Measurements from ENCODE around the gene RENBP. TPM values are rescaled to one million over a fixed set of nuclear protein-coding genes. Genes with fewer than 3 reads are reported as not detected.
A peak's percentile ranks its signal among the peaks of the same experiment; 100 is the strongest.

Gene RENBP
- total and polyA plus RNA-seq, 8 donors = 0.43 to 7.5 (median 2.4) TPM

DNA sequence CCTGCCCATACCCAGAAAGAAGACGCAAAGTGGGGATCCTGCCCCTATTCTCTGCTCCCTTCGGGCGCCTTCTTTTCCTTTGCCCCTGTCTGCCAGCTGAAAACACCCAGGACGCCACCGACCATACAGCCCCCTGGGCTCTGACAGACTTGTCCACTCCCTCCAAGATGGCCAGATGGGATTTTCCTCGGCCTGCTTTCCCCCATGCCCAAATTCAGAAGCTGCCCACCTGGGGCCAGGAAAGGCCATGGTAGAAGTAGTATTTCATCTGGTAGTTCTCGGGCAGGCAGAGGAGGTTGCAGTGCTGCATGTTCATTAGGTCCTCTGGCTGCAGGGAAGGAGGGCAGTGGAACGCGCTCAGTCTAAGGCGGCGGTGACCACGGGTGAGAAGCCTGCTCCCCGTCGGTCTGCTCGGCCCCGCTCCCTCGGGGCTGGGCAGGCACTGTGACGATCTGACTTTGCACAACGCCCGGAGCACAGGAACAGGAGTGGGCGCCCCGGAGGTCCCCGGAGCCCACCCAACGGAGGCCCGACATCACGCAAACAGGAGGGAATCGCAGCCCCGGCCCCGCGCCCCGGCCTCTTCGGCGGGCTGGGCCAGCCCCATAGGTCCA lies 10.2 kb downstream of the RENBP start:
- H3K27me3 ChIP-seq = no peaks in the 10 kb centered on the region
- peak in 3 of 4 donors; percentile 7 to 24 (median 10) for ATAC-seq
- peak overlapping the region; percentile 57 to 77 (median 68) for H3K4me3 ChIP-seq
- H3K36me3 ChIP-seq = no peaks in the 10 kb centered on the region
- intact Hi-C loops (cut with DNase I) = loop anchor here in 1 of 3 donors (10.0 kb wide), 1 partner anchor 59 kb away; no protein-coding TSS in a partner anchor
- no peaks in the 10 kb centered on the region for H3K9me3 ChIP-seq
- peaks cover 0 to 1% (median 1%) of the 10 kb centered on the region in 3 donors for H3K4me1 ChIP-seq
- 3 to 11% methylated on average over 24 to 33 of the region's 33 CpGs for WGBS, 2 donors
- FAIRE-seq = no peak
- no peak overlapping the region for H3K27ac ChIP-seq
- TF ChIP-seq, protein P1, sequence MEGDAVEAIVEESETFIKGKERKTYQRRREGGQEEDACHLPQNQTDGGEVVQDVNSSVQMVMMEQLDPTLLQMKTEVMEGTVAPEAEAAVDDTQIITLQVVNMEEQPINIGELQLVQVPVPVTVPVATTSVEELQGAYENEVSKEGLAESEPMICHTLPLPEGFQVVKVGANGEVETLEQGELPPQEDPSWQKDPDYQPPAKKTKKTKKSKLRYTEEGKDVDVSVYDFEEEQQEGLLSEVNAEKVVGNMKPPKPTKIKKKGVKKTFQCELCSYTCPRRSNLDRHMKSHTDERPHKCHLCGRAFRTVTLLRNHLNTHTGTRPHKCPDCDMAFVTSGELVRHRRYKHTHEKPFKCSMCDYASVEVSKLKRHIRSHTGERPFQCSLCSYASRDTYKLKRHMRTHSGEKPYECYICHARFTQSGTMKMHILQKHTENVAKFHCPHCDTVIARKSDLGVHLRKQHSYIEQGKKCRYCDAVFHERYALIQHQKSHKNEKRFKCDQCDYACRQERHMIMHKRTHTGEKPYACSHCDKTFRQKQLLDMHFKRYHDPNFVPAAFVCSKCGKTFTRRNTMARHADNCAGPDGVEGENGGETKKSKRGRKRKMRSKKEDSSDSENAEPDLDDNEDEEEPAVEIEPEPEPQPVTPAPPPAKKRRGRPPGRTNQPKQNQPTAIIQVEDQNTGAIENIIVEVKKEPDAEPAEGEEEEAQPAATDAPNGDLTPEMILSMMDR (IDR thresholded peaks at IDR 0.05) = no peak
- DNase-seq = peak in 1 of 6 donors; percentile 72

DNA sequence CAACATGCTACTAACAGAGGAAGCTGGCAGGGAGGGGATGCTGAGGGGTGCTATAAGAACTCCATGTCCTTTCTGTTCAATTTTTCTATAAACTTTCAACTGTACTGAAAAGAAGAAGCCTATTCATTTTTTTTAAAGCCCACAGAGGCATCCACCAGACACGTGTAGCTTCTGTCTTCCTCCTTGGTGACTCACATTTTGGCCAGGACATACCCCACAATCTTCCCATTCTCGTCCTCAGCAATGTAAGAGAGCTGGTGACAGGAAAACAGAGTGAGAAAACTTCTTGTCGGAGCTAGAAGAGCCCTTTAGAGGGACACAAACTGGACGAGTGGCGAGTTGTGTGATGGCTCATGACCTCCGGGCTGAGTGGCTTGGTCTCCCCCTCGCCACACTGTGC lies 10.7 kb downstream of the RENBP start:
- Histone ChIP-seq H3K9me3 (no peaks in the 10 kb centered on the region), H3K27me3 (no peaks in the 10 kb centered on the region), H3K4me3 (peak overlapping the region in 3 of 4 donors; percentile 65 to 77 (median 71)), H3K36me3 (no peaks in the 10 kb centered on the region), H3K27ac (no peak overlapping the region), H3K4me1 (peaks cover 0 to 6% (median 6%) of the 10 kb centered on the region in 3 donors)
- no peak for ATAC-seq
- TF ChIP-seq, protein P1 (IDR thresholded peaks at IDR 0.05) = no peak
- intact Hi-C loops (cut with DNase I) = loop anchor here in 1 of 3 donors (10.0 kb wide), 1 partner anchor 59 kb away; no protein-coding TSS in a partner anchor
- no peak for DNase-seq
- FAIRE-seq = no peak
- WGBS, 2 donors = 16 to 41% methylated on average over 7 of the region's 7 CpGs

DNA sequence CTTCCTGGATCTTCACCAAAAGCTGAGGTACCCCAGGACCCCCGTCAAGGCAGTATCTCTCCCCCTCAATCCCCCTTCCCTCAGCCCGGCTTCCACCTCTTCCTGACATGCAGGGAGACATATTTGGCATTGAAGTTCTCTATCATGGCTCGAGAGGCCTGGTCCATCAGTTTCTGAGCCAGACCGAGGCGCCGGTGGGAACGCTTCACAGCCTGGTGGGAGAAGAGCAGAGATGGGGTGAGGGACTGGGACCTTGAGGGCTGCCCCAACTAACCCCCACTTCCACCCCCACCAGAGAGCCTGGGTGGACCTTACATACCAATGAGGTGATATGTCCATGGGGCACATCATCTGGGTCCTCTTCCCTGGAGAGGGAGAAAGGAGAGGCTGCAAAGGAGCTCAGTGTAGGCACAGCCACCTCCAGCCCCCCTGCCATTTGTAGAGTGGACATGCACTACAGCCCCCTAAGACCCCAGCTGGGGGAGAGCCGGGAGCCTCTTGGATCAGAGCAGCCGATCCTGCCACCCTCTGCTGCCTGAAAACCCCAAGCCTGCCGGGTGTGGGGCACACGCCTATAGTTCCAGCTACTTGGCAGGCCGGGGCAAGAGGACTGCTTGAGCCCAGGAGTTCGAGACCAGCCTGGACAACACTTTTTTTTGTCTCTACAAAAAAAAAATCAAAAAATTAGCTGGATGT lies 12.1 kb downstream of the RENBP start:
- WGBS, 2 donors = 87 to 89% methylated on average over 13 of the region's 13 CpGs
- DNase-seq (peak in 1 of 6 donors; percentile 62), FAIRE-seq (no peak), ATAC-seq (no peak)
- Histone ChIP-seq H3K4me1 (peaks cover 0 to 10% (median 9%) of the 10 kb centered on the region in 3 donors), H3K27ac (no peak overlapping the region), H3K36me3 (no peaks in the 10 kb centered on the region), H3K27me3 (no peaks in the 10 kb centered on the region), H3K9me3 (no peaks in the 10 kb centered on the region), H3K4me3 (no peak overlapping the region)
- intact Hi-C loops (cut with DNase I) = loop anchor here in 1 of 3 donors (10.0 kb wide), 1 partner anchor 58 kb away; no protein-coding TSS in a partner anchor
- TF ChIP-seq, protein P1 (IDR thresholded peaks at IDR 0.05) = no peak

DNA sequence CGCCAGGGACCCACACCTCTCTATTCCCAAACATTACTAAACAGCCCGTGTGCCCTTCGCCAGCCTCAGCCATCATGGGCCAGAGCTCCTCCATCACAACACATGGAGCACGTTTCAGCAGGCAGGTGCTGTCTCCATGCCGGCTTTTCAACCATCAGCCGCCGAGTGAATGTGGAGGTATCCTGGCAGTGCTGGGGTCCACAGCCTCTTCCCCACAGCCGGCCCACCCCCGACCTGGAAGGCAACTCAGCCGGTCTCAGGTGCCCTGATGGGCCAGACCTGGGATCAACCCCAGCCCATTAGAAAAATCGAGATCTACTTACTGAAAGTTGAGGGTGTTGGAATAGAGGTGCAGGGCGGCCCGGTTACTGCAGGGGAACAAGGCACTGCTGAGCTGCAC lies 12.7 kb downstream of the RENBP start:
- peaks cover 0 to 13% (median 9%) of the 10 kb centered on the region in 3 donors for H3K4me1 ChIP-seq
- no peak overlapping the region for H3K4me3 ChIP-seq
- WGBS, 2 donors = 85 to 89% methylated on average over 13 of the region's 13 CpGs
- intact Hi-C loops (cut with DNase I) = loop anchor here in 1 of 3 donors (10.0 kb wide), 1 partner anchor 57 kb away; no protein-coding TSS in a partner anchor
- H3K36me3 ChIP-seq = no peaks in the 10 kb centered on the region
- H3K27ac ChIP-seq = no peak overlapping the region
- no peaks in the 10 kb centered on the region for H3K27me3 ChIP-seq
- DNase-seq (no peak), ATAC-seq (no peak), FAIRE-seq (no peak)
- TF ChIP-seq, protein P1 (IDR thresholded peaks at IDR 0.05) = no peak
- H3K9me3 ChIP-seq = no peaks in the 10 kb centered on the region

Data from pancreas (tissue), 10 donors.